ENCODE results near the gene PLCH2.

The PLCH2 gene

GRCh38 chr1:2479618-2480017 lies 3.5 kb downstream of the PLCH2 start:
- no peak for DNase-seq (ENCODE audit: low read depth)

DNA sequence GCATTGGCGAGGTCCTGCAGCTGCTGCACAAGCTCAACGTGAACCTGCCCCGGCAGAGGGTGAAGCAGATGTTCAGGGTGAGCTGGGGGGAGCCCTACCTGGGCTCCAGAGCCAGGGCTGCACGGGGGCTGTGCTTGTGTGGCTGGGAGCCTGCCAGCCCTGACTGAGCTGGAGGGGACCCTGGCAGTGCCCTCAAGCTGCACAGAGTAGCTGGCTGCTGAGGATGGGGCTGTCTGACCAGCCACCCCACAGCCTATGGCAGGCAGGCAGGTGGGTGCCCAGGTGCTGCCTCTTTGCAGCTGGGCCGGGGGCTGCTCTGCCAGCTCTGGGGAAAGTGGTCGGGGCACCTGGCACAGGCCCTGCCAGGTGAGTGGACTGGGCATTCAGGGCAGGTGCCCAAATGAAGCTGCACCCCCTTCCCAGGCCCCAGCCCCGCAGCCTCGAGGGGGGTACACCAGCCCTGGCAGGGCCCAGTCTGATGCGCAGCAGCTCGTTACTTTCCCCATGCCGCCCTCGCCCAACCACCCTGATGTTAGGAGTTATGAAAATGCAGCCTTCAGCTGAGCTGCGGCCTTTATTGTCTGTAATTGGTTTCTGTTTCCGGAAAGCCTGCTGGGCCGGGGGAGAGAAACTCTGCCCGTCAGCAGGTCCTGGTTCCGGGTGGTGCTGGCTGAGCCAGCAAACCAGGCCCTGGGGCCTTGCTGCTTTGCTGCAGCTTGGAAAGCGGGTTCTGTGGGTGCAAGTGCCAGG lies 4.3 kb downstream of the PLCH2 start:
- DNase-seq (ENCODE audit: low read depth), result no peak

DNA sequence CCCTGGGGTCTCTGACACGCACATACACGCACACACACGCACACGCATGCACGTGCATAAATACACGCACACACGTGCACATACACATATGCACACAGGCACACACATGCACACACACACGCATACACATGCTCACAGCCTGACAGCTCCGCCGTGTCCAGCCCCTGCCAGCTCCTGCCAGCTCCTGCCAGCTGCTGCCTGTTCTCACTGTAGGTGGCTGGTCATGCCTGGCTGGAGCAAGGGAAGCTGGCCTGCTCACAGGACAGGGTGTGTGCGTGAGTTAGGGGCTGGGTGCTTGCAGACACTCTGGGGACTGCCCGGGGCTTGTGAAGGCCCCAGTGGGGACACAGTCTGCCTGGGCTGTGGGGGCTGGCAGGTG lies 4.9 kb downstream of the PLCH2 start:
- DNase-seq (ENCODE audit: low read depth), result no peak

GRCh38 chr1:2481885-2482284 lies 5.8 kb downstream of the PLCH2 start:
- DNase-seq (ENCODE audit: low read depth), result no peak

GRCh38 chr1:2482588-2482987 lies 6.5 kb downstream of the PLCH2 start:
- DNase-seq (ENCODE audit: low read depth), result no peak

GRCh38 chr1:2483026-2483425 lies 6.9 kb downstream of the PLCH2 start:
- DNase-seq (ENCODE audit: low read depth), result no peak

DNA sequence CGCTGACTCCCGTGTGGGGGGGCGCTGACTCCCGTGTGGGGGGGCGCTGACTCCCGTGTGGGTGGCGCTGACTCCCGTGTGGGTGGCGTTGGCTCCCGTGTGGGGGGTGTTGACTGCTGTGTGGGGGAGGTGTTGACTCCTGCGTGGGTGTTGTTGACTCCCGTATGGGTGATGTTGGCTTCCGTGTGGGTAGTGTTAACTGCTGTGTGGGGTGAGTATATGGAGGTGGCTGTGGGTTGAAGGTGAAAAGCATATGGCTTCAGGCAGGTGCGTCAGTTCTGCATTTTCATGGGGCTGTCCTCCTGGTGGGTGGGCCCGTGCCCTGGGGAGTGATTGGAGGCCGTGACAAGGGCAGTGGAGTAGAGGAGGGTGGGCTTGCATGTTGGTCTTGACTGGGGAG lies 7.9 kb downstream of the PLCH2 start:
- no peak for DNase-seq (ENCODE audit: low read depth)

- DNase-seq (ENCODE audit: low read depth), result no peak
These were observed 10.0 kb downstream of the PLCH2 start for GRCh38 chr1:2486041-2486440.

GRCh38 chr1:2486558-2486957 lies 10.5 kb downstream of the PLCH2 start:
- no peak for DNase-seq (ENCODE audit: low read depth)

DNA sequence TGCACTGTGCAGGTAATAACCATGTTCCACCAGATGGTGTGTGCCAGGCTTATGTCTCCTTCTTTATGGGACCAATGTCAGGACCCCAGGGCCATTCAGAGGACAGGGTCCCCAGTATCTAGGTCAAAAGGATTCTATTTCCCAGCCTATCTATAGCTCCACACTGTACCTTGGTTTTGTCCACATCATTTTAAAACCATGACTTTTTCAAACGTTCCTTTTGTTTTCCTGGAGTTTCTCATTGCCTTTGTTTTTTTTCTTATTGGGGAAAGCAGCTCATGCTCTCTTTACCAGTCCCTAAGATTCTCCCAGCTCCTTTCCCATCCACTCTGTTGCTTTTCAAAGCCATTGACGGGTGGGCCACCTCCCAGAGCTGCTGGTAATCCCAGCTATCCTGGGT lies 12.6 kb downstream of the PLCH2 start:
- DNase-seq (ENCODE audit: low read depth), result no peak

- no peak for DNase-seq (ENCODE audit: low read depth)
These were observed 13.5 kb downstream of the PLCH2 start for GRCh38 chr1:2489615-2490014.

DNA sequence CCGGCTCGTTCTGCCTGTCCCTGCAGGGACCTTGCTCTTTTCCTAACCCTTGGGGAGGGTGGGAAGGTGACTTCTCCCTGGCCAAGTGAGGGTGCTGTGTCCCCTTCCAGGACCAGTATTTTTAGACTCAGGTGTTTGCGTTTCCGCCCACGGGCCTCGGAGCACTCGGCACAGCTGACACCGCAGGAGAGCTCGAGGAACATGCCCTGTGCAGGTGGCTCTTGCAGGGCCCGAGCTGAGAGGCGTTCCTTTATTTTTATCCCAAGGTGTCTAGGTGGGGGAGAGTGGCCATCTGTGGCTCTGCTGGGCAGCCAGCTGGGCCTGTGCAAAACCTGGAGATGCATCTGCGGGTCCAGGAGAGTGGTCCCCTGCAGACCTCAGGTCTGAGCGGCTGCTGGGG lies 16.0 kb downstream of the PLCH2 start:
- DNase-seq (ENCODE audit: low read depth), result no peak

DNA sequence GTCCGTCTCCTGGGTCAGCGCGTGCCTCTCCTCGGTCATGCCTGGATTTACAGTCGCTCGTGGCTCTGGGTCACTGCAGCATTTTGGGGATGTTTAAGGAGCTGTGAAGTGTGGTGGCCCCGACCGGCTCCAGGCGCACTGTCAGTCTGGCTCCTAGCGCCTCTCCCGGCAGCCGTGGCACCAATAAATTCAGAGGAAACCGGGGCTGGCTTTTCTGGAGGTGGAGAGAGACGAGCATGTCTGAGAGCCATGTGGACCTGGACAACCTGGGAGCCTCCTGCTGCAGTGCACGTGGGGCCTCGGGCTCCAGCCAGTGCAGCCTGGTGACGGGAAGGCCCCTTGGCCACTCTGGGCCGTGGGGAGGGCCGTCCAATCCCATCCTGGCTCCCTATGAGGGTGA lies 17.1 kb downstream of the PLCH2 start:
- DNase-seq (ENCODE audit: low read depth), result no peak

- peak; percentile 1 for DNase-seq (ENCODE audit: low read depth)
These were observed 17.7 kb downstream of the PLCH2 start for GRCh38 chr1:2493691-2494322.

- peak; percentile 65 for DNase-seq (ENCODE audit: low read depth)
These were observed 18.2 kb downstream of the PLCH2 start for GRCh38 chr1:2494323-2494693.

GRCh38 chr1:2495026-2495425 lies 18.9 kb downstream of the PLCH2 start:
- no peak for DNase-seq (ENCODE audit: low read depth)

GRCh38 chr1:2495546-2495945 lies 19.5 kb downstream of the PLCH2 start:
- no peak for DNase-seq (ENCODE audit: low read depth)

GRCh38 chr1:2496087-2496622 lies 20.1 kb downstream of the PLCH2 start:
- DNase-seq (ENCODE audit: low read depth), result no peak

- DNase-seq (ENCODE audit: low read depth), result no peak
These were observed 20.7 kb downstream of the PLCH2 start for GRCh38 chr1:2496746-2497145.

DNA sequence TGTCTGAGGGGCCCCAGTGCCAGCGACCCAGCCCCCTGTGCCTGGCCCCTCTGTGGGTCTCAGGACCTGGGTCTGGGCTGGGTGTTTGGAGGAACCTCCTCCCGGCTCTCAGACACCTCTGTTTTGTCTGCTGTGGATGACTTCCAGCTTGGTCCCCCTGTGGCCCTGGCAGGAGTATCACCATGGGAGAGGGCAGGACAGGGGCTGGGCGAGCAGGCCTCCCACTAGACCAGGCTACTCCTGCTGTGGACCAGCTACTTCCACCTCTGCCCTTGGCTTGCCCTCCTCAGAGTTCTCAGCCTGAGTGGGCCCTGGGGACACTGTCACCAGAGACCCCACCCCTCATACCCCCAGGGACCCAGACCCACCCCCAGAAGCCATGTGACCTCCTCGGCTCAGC lies 21.8 kb downstream of the PLCH2 start:
- no peak for DNase-seq (ENCODE audit: low read depth)

DNA sequence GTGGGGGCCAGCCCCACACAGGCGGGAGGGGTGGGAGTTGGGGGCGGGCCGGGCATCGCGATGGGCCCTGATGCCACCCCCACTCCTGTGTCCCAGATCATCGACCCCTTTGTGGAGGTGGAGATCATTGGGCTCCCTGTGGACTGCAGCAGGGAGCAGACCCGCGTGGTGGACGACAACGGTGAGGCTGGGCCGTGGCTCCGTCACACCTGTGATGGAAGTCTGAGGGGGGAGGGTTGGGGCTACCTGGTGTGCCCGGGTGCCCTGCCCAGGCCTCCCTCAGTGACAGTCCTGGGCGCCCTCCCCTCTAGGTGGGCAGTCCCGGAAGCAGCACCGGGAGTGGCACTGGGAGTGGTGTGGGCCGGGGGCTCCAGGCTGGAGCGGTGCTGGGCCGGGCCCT lies 22.6 kb downstream of the PLCH2 start:
- no peak for DNase-seq (ENCODE audit: low read depth)

- DNase-seq (ENCODE audit: low read depth), result no peak
These were observed 23.2 kb downstream of the PLCH2 start for GRCh38 chr1:2499260-2499659.

GRCh38 chr1:2499986-2500596 lies 24.0 kb downstream of the PLCH2 start:
- no peak for DNase-seq (ENCODE audit: low read depth)
